GM18507 (cell line): ENCODE measurements around the gene MOB3B.
"Not testable (repeated sequence)": the region's sequence is repeated elsewhere in the genome, so short reads cannot be mapped to it uniquely, and the experiment has no call there.

Source experiments
- DNase-seq: peaks from one replicate; pipeline ENCODE4 v3.0.0; 2011; ENCODE audit warnings: low read depth; ENCODE audit not compliant: insufficient read length; ENCODE audit errors: extremely low spot score
- FAIRE-seq: peaks from 2 replicates; lab custom pipeline; 2011; peaks lifted over from hg19 to GRCh38; lab: Jason Lieb, UNC

MOB3B gene

DNA sequence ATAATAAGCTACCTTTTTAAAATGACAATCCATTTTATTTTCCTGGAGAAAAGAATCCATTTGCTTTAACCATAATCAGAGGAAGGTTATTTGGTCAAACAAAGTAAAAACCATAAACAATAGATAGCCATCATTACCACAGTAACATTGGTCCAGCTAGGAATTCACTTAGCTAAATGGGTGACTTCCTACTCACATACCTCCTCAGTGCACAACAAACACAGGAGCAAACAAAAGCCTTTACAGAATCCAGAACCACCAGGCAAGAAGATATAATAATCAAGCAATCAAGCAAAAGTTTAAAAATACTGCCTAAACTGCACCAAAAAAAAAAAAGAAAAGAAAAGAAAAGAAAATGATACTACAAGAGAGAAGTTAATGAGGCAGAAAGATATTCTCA is 6.5 kb downstream of the MOB3B start:
- FAIRE-seq: no peak
- no peak for DNase-seq

- DNase-seq: no peak
- no peak for FAIRE-seq
Measured at GRCh38 chr9:27520986-27521385, 8.6 kb downstream of the MOB3B start.

GRCh38 chr9:27519466-27520465 is 9.8 kb downstream of the MOB3B start:
- DNase-seq (no peak), FAIRE-seq (no peak)

DNA sequence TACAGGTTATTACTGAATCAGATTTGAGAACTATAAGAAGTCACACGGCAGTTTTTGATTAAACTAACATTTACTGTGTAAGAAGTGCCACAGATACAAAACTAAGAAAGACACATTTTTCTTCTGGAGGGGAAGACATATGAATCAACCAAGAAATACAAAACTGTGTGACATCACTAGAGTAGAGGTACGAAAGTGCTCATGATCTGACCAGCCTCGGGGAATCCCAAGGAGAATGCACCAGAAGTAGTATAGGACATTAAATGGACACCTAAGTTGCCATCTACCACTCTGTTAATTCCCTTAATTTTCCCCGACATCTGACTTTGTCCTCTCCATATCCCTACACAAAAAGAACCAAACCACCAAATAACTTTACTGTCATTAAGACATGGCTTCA is 10.8 kb downstream of the MOB3B start:
- no peak for FAIRE-seq
- DNase-seq: no peak

DNA sequence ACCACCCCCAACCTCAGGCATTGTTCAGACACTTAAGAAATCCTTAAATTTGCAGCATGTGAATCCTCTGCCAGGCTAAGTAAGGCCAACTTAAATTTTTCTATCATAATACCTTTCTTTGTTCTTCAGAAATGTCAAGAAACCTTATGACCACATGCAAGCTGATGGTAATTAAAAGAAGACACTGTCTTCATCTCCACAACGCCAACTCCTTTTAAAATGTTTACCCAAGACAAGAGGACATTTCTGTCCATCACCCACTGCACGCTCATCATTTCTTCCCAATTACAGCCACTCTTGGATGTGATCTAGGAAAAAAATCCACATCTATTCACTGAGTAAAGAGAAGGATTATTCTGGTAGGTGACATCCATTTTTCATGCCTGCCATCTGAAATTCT is 11.6 kb downstream of the MOB3B start:
- FAIRE-seq (no peak), DNase-seq (no peak)

- no peak for DNase-seq
- no peak for FAIRE-seq
Measured at GRCh38 chr9:27514551-27514950, 15.1 kb downstream of the MOB3B start.

DNA sequence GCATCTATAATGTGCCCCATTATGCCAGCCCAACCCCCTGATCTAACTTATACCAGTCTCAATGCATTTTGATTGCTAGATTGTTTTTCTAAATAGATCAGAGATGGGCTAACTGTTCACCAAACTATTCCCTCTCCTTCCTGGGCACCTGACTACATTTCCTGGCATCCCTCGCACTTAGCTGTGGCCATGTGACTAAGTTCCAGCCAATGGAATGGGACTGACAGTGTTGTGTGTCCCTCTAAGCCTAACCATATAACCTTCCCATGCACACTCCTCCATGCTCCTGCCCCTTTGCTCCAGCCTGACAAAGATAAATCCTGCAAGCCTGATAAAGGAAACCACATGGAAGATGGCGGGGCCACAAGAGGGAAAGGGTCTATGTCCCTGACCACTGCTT is 17.8 kb downstream of the MOB3B start:
- DNase-seq (no peak), FAIRE-seq (no peak)

DNA sequence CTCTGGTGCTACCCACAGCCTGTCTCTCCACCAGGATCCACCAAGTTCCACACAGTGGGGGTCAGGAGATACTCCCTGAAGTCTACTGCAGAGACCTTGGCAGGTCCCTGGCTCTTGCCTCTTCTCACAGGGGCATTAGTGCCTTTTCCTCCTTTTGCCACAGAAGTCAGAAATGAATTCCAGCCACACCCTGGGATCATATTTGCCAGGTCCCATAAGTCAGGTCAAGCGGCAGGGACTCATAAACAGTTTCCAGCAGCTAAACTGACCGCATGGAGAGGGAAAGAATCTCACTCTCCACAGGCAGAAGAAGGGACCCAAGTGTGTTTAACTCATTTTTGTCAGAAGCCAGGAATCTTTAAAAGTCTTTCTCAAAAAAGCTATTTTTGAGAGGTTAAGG is 18.8 kb downstream of the MOB3B start:
- DNase-seq (no peak), FAIRE-seq (no peak)

DNA sequence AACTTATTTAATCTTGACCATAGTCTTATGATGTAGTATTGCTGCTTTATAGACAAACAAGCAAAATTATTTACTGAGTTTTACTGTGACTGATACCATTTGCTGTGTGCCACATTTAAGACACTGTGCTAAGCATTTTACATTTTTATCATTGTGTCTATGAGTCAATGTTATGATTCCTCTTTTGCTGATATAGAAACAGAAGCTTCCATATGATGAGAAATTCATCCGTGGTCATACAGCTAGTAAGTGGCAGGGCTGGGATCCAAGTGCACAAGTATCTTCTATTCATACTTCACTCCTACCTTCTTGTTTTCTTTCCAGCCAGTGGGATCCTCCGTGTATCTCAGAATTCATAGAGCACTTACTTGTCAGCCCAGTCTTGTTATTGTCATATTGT is 22.6 kb downstream of the MOB3B start:
- FAIRE-seq (no peak), DNase-seq (no peak)

- no peak for DNase-seq
- FAIRE-seq: no peak
Measured at GRCh38 chr9:27505744-27506161, 23.9 kb downstream of the MOB3B start.

- DNase-seq (no peak), FAIRE-seq (no peak)
Measured at GRCh38 chr9:27504259-27504658, 25.4 kb downstream of the MOB3B start.

GRCh38 chr9:27503623-27504022 is 26.0 kb downstream of the MOB3B start:
- DNase-seq: no peak
- no peak for FAIRE-seq

GRCh38 chr9:27500902-27501301 is 28.7 kb downstream of the MOB3B start:
- not testable (repeated sequence) for DNase-seq, FAIRE-seq

DNA sequence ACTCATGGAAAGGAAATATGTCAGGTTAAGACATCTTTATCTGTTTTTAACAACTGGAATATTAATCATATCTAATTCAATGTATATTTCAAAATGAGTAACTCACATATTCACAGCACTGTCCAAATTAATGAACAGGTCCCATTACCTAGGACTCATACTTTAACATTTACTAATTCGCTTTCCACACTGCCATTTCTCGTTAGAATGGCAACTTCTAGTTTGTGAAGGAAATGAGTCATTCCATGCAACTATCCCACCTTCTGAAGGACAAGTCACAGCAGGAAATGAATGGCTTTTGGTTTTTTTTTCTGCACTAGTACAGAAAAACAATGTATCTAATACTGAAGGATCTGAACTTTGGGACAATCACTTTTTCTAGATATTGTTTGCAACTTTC is 30.2 kb downstream of the MOB3B start:
- DNase-seq (no peak), FAIRE-seq (peak; percentile 75)

GRCh38 chr9:27497883-27498417 is 31.7 kb downstream of the MOB3B start:
- no peak for FAIRE-seq
- no peak for DNase-seq

DNA sequence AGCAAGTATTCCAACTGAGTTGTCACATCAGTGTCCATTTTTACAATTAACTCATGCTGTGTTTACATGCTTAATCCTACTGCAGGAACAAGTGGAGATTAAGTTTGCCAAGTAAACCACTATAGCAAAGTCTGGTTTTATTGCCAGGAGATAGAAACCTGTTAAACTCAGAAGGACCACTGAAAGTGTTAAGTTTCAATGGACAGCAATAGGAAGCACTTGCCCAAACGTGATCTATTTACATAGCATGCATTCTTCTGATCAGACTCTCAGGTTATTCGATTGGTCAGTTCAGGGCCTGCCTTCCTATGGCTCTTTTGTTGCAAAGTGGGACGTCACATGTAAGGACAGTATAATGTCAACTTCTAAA is 33.5 kb downstream of the MOB3B start:
- FAIRE-seq: no peak
- DNase-seq: no peak

- FAIRE-seq (peak; percentile 5), DNase-seq (no peak)
Measured at GRCh38 chr9:27495480-27496134, 34.0 kb downstream of the MOB3B start.

- DNase-seq: no peak
- no peak for FAIRE-seq
Measured at GRCh38 chr9:27491154-27491553, 38.5 kb downstream of the MOB3B start.

DNA sequence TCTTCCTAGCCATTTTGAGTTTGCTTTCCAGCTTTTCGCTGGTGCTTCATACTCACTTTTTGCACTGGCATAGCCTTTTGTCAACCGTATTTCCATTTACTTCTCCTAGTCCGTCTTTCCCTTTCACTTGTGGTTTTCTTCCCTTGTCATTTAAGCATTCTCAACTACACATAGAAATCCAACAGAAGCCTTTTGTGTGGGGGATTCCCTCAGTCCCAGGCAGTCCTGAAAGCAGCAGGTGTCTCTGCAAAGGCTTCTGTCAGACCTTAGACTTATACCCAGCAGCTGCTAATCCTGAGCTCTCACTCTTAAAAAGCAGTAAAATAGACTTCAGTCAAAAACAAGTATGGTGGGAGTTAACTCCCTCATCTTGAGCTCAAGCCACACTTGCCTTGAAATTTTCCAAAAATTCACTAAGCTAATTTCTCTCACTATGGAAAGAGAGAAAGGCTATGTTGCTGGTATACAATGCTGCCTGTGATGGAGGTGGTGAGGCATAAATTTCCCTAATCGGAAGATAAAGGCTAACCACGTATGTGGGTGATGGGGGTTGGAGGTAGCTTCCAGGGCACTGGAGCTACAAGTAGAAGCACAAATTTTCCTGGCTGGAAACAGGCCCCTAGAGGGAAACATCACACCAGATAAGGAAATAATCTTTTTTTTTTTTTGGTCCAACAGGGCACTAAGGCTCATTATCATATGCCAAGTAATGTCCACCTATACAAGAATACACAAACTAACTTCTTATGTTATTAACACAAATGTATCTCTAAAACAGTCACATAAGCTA is 40.3 kb downstream of the MOB3B start:
- DNase-seq (peak; percentile 22), FAIRE-seq (peak; percentile 94)

DNA sequence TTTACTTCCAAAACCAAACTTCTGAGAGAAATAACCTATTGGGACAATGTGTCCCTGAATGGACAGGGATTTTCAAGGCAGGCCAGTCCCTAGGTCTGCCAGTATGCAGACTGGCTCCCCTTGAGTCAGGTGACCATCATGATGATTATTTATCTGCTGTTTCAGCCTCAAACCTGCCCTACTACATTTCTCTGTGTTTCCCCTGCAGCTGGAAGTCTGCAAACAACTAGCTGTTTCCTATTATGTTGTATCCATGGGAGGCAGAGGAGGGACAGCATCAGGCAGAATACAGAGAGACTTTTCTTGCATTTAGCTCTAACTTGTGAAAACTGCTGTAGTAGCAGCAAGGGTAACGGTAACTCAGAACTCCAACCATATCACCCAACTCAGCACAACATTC is 41.7 kb downstream of the MOB3B start:
- FAIRE-seq (no peak), DNase-seq (no peak)
